Natural killer cell (primary cell): ENCODE results near the gene INHBC. TPM values are rescaled to one million over a fixed set of nuclear protein-coding genes. Genes with fewer than 3 reads are reported as not detected.

Experiments used
- ATAC-seq, 3 donors: fragments of 150-1000 bp in 2 of 3; fragments of 200-7000 bp in 1 of 3; cut with Tn5 transposase; 1 replicate in 1 of 3; 2 replicates in 2 of 3; pipeline ENCODE4 v1.10.0; 2021; ENCODE audit warnings: mild to moderate bottlenecking in 2 of 3, moderate library complexity in 2 of 3
- DNase-seq, 2 donors: peaks; one replicate each; pipeline versions ENCODE4 v3.0.0 to v3.0.0-alpha.2; 2013 to 2021; ENCODE audit warnings: mixed read lengths in 1 of 2
- H3K27ac ChIP-seq: one replicate; pipeline ENCODE4 v1.5.1; 2013; ENCODE audit warnings: mild to moderate bottlenecking, low read length
- H3K27me3 ChIP-seq: one replicate; pipeline ENCODE4 v1.6.1; 2013; ENCODE audit warnings: low read length; ENCODE audit not compliant: control insufficient read depth, insufficient read depth
- H3K36me3 ChIP-seq: one replicate; pipeline ENCODE4 v1.6.1; 2013; ENCODE audit warnings: low read length; ENCODE audit not compliant: control insufficient read depth, insufficient read depth
- H3K4me1 ChIP-seq: one replicate; pipeline ENCODE4 v1.6.1; 2013; ENCODE audit warnings: low read length; ENCODE audit not compliant: control insufficient read depth, insufficient read depth
- H3K4me3 ChIP-seq: one replicate; pipeline ENCODE4 v1.5.1; 2013; ENCODE audit warnings: low read length
- H3K9me3 ChIP-seq: one replicate; pipeline ENCODE4 v1.6.1; 2013; ENCODE audit warnings: low read length; ENCODE audit not compliant: control insufficient read depth, insufficient read depth
- H3K27ac Mint-ChIP-seq, 2 donors: one replicate each; pipeline ENCODE4 v1.8.0; 2022; ENCODE audit warnings: mild to moderate bottlenecking in 2 of 2, mixed read lengths in 2 of 2, moderate library complexity in 1 of 2
- H3K27me3 Mint-ChIP-seq, 2 donors: one replicate each; pipeline ENCODE4 v1.8.0; 2022; ENCODE audit warnings: low read depth in 2 of 2, mixed read lengths in 2 of 2
- H3K36me3 Mint-ChIP-seq: one replicate; pipeline ENCODE4 v1.8.0; 2022; ENCODE audit warnings: mixed read lengths
- H3K4me1 Mint-ChIP-seq, 2 donors: one replicate each; pipeline ENCODE4 v1.8.0; 2022; ENCODE audit warnings: mixed read lengths in 2 of 2
- H3K4me3 Mint-ChIP-seq: one replicate; pipeline ENCODE4 v1.8.0; 2022; ENCODE audit warnings: mild to moderate bottlenecking, moderate library complexity, mixed read lengths
- H3K9me3 Mint-ChIP-seq, 2 donors: one replicate each; pipeline ENCODE4 v1.8.0; 2022; ENCODE audit warnings: mixed read lengths in 2 of 2
- WGBS: methylation state at CpG from one replicate; pipeline ENCODE4 v1.1.7; 2013; ENCODE audit warnings: missing lambda C conversion rate; ENCODE audit not compliant: insufficient coverage; 5-methylcytosine and 5-hydroxymethylcytosine counted together
- intact Hi-C: fragments of 100-400 bp; cut with micrococcal nuclease; formaldehyde crosslinking; loops from one replicate; pipeline ENCODE4 v1.14.2; 2022
- total RNA-seq, 4 donors: library from RNA; stranded (reverse); fragments of 120-200 nt in 1 of 4; gene quantifications; one replicate each; pipeline versions ENCODE4 v1.2.3 to v1.2.4, GENCODE V29; 2013 to 2022
- TF ChIP-seq, protein P1 (sequence below): fragments of 200-600 bp; IDR thresholded peaks from one replicate; pipeline ENCODE4 v1.8.0; 2022; ENCODE audit warnings: antibody characterized with exemption

The INHBC gene
- total RNA-seq, 3 donors from 2014 or later (not counting 1 experiment from before 2014, with no cell fraction given) = 0.18 to 0.35 (median 0.31) TPM

DNA sequence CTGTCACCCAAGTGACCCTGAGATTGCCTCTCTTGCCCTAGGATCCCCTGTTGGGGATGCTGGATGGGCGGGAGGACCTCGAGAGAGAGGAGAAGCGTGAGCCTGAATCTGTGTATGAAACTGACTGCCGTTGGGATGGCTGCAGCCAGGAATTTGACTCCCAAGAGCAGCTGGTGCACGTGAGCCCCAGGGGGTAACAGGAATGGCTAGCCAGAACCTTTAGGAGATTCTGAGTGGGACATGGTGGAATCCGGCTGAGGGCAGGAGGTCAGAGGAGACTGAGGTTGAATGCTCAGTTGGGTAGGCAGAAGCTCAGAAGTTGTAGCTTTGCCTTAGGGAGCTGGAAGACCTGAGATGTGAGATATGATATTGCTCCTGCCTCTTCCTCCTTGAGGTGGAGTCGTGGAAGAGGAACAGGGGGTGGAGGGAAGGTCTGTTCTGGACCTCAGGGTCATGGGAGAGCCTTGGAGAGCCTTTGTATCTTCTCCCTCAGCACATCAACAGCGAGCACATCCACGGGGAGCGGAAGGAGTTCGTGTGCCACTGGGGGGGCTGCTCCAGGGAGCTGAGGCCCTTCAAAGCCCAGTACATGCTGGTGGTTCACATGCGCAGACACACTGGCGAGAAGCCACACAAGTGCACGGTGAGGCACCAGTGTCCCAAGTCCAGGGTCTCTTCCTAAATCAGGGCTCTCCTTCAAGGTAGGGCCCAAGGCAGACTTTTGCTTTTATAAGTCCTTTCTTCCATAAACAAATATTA is 31.3 kb downstream of the INHBC start:
- Mint-ChIP-seq H3K4me1 (peaks cover 63 to 73% of the 10 kb centered on the region in 2 donors), H3K36me3 (no peaks in the 10 kb centered on the region), H3K4me3 (peak overlapping the region; percentile 31), H3K27me3 (peaks cover 0 to 9% of the 10 kb centered on the region in 2 donors), H3K9me3 (no peaks in the 10 kb centered on the region), H3K27ac (peak overlapping the region; percentile 62 to 80)
- DNase-seq (no peak), ATAC-seq (no peak)
- H3K4me1 ChIP-seq = peaks cover 42% of the 10 kb centered on the region
- peaks cover 4% of the 10 kb centered on the region for H3K27me3 ChIP-seq
- H3K9me3 ChIP-seq = no peaks in the 10 kb centered on the region
- no peak overlapping the region for H3K4me3 ChIP-seq
- WGBS = 83% methylated on average over 14 of the region's 14 CpGs
- TF ChIP-seq, protein P1, sequence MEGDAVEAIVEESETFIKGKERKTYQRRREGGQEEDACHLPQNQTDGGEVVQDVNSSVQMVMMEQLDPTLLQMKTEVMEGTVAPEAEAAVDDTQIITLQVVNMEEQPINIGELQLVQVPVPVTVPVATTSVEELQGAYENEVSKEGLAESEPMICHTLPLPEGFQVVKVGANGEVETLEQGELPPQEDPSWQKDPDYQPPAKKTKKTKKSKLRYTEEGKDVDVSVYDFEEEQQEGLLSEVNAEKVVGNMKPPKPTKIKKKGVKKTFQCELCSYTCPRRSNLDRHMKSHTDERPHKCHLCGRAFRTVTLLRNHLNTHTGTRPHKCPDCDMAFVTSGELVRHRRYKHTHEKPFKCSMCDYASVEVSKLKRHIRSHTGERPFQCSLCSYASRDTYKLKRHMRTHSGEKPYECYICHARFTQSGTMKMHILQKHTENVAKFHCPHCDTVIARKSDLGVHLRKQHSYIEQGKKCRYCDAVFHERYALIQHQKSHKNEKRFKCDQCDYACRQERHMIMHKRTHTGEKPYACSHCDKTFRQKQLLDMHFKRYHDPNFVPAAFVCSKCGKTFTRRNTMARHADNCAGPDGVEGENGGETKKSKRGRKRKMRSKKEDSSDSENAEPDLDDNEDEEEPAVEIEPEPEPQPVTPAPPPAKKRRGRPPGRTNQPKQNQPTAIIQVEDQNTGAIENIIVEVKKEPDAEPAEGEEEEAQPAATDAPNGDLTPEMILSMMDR = no peak
- H3K27ac ChIP-seq = no peak overlapping the region
- intact Hi-C loops = no loop called here
- H3K36me3 ChIP-seq = peaks cover 28% of the 10 kb centered on the region

DNA sequence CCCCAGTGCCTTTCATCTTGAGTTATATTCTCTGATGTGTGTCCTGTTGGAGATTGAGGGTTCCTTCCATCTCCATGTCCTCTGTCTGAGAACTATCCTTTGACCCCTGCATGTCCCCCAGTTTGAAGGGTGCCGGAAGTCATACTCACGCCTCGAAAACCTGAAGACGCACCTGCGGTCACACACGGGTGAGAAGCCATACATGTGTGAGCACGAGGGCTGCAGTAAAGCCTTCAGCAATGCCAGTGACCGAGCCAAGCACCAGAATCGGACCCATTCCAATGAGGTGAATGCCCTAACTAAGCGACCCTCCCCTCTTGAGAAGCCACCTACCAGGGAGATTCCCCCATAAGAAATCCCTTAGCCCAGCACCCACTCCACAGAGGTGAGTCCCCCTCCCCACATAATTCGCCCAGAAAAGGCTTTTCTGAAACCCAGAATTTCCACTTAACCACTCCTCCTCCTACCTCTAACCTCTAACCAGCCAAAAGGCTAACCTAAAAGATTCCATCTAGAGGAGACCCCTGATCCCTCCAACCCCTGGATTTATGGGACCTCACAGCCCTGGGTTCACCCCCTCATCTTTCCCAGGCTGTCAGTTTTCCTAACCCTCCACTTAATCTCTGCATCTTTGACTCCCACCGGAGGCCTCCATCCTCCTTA is 32.8 kb downstream of the INHBC start:
- peak overlapping the region; percentile 39 to 62 for H3K27ac Mint-ChIP-seq
- WGBS = 92% methylated on average over 12 of the region's 12 CpGs
- ATAC-seq = no peak
- peaks cover 40% of the 10 kb centered on the region for H3K4me1 ChIP-seq
- peaks cover 59 to 73% of the 10 kb centered on the region in 2 donors for H3K4me1 Mint-ChIP-seq
- TF ChIP-seq, protein P1 = no peak
- H3K27ac ChIP-seq = no peak overlapping the region
- H3K4me3 Mint-ChIP-seq = peak overlapping the region; percentile 57
- DNase-seq = no peak
- H3K27me3 ChIP-seq = no peaks in the 10 kb centered on the region
- no peaks in the 10 kb centered on the region for H3K9me3 Mint-ChIP-seq
- intact Hi-C loops = no loop called here
- no peak overlapping the region for H3K4me3 ChIP-seq
- H3K36me3 Mint-ChIP-seq = no peaks in the 10 kb centered on the region
- peaks cover 41% of the 10 kb centered on the region for H3K36me3 ChIP-seq
- H3K9me3 ChIP-seq = no peaks in the 10 kb centered on the region
- H3K27me3 Mint-ChIP-seq = peaks cover 0 to 5% of the 10 kb centered on the region in 2 donors

DNA sequence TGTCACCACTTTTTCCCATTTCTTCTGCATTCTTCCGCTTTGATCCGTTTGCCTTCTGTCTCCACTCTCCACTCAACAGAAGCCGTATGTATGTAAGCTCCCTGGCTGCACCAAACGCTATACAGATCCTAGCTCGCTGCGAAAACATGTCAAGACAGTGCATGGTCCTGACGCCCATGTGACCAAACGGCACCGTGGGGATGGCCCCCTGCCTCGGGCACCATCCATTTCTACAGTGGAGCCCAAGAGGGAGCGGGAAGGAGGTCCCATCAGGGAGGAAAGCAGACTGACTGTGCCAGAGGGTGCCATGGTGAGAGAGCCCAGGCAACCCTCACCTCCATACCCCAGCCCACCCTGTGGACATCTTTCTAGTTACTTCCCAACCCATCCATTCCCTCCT is 33.3 kb downstream of the INHBC start:
- Histone ChIP-seq H3K4me1 (peaks cover 40% of the 10 kb centered on the region), H3K9me3 (no peaks in the 10 kb centered on the region), H3K4me3 (no peak overlapping the region), H3K27me3 (no peaks in the 10 kb centered on the region), H3K27ac (no peak overlapping the region), H3K36me3 (peaks cover 47% of the 10 kb centered on the region)
- Mint-ChIP-seq H3K4me3 (no peak overlapping the region), H3K27ac (peak overlapping the region; percentile 39 to 62), H3K9me3 (no peaks in the 10 kb centered on the region), H3K27me3 (no peaks in the 10 kb centered on the region), H3K36me3 (no peaks in the 10 kb centered on the region), H3K4me1 (peaks cover 59 to 73% of the 10 kb centered on the region in 2 donors)
- WGBS = 94% methylated on average over 11 of the region's 11 CpGs
- DNase-seq = no peak
- TF ChIP-seq, protein P1 = no peak
- intact Hi-C loops = no loop called here
- peak in 2 of 3 donors; percentile 2 to 4 for ATAC-seq
